ENCODE data around the gene SCUBE1. TPM values are rescaled to one million over a fixed set of nuclear protein-coding genes. Genes with fewer than 3 reads are reported as not detected.

The SCUBE1 gene
- total and polyA plus RNA-seq, 2 of the 8 experiments (the other 6 are each of a cell fraction or from before 2014, with no cell fraction given): 2.3 to 4.9 TPM

DNA sequence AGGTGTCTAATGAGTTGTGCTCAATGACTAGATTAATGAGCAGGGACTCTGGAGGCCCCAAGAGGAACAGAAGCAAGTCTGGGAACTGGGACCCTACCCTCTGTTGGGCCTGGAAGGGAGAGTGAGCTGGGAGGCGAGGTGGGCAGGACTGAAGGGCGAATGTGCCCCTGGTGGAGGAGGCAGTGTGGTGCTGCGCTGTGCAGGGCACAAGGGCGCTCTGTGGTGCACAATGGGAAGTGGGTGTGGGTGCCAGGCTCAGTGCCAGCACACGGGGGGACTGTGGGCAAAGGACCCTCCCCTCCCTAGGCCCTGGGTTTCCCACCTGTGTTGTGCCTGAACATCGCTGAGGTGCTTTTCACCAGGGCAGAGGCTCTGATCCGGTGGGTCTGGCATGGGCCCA is 98.8 kb downstream of the SCUBE1 start:
- Histone ChIP-seq H4K8ac (ENCODE audit: extremely low read depth, insufficient read depth, low read length) (peak overlapping the region; percentile 78; the same call in 1 of the 2 replicates), H3K4ac (replicated peaks; ENCODE audit: insufficient read length, low read depth, low read length) (no peak overlapping the region), H2BK20ac (ENCODE audit: low read length) (no peak overlapping the region), H2BK5ac (ENCODE audit: low read depth, low read length) (no peak overlapping the region), H2AK5ac (ENCODE audit: low read depth, low read length) (no peak overlapping the region), H3K9me3 (ENCODE audit: insufficient read depth in 2 of 2, low read depth in 1 of 2, low read length in 1 of 2) (no peaks in the 10 kb centered on the region), H3K79me2 (ENCODE audit: control insufficient read depth in 1 of 2, insufficient read depth in 2 of 2, low read length in 2 of 2) (no peaks in the 10 kb centered on the region), H3K27me3 (replicated peaks in 1 of 4; ENCODE audit: control insufficient read depth in 3 of 4, extremely low read depth in 1 of 4, insufficient read depth in 3 of 4, low read length in 3 of 4) (no peaks in the 10 kb centered on the region), H3K4me3 (ENCODE audit: extremely low read depth in 1 of 4, insufficient read depth in 2 of 4, low read depth in 3 of 4, low read length in 4 of 4) (no peak overlapping the region), H3K18ac (ENCODE audit: extremely low read depth, low read length) (no peak overlapping the region), H3K23ac (ENCODE audit: insufficient read length) (no peak overlapping the region), H3K79me1 (ENCODE audit: low read depth, low read length) (no peaks in the 10 kb centered on the region), H3K56ac (replicated peaks; ENCODE audit: insufficient read length, low read depth, low read length) (no peak overlapping the region), H3K27ac (ENCODE audit: low read depth, low read length) (no peak overlapping the region), H2BK12ac (ENCODE audit: low read depth, low read length) (no peak overlapping the region), H3K23me2 (ENCODE audit: low read depth, low read length) (0 out of 2 replicates have a peak, but pooled peaks cover 1% of the 10 kb centered on the region), H3K9ac (replicated peaks in 1 of 4; ENCODE audit: extremely low read depth in 1 of 4, low read depth in 3 of 4, low read length in 3 of 4) (no peak overlapping the region), H4K20me1 (replicated peaks in 1 of 2; ENCODE audit: control insufficient read depth in 1 of 2, insufficient read depth in 2 of 2, low read length in 2 of 2) (no peaks in the 10 kb centered on the region), H3K36me3 (ENCODE audit: control insufficient read depth in 2 of 4, insufficient read depth in 4 of 4, low read length in 3 of 4) (no peaks in the 10 kb centered on the region), H2BK120ac (replicated peaks; ENCODE audit: low read depth, low read length) (no peak overlapping the region), H2BK15ac (ENCODE audit: low read length) (no peak overlapping the region), H3K4me1 (replicated peaks in 1 of 4; ENCODE audit: control insufficient read depth in 3 of 4, insufficient read depth in 4 of 4, low read length in 3 of 4) (no peaks in the 10 kb centered on the region; a peak in 1 of 7 replicates), H3K14ac (ENCODE audit: insufficient read length) (no peak overlapping the region), H3K4me2 (ENCODE audit: insufficient read depth in 1 of 2, low read depth in 2 of 2, low read length in 2 of 2) (no peak overlapping the region), H4K5ac (ENCODE audit: insufficient read length, low read depth, low read length) (no peak overlapping the region), H2AFZ (ENCODE audit: low read length) (no peak overlapping the region), H4K91ac (replicated peaks; ENCODE audit: insufficient read length, low read length) (no peak overlapping the region)
- POLR2A ChIA-PET (ENCODE audit: partially characterized antibody): no interaction called here
- TF ChIP-seq RXRA (IDR thresholded peaks at IDR 0.05; ENCODE audit: insufficient read depth, low read depth, low read length): no peak
- TF ChIP-seq, protein P1, sequence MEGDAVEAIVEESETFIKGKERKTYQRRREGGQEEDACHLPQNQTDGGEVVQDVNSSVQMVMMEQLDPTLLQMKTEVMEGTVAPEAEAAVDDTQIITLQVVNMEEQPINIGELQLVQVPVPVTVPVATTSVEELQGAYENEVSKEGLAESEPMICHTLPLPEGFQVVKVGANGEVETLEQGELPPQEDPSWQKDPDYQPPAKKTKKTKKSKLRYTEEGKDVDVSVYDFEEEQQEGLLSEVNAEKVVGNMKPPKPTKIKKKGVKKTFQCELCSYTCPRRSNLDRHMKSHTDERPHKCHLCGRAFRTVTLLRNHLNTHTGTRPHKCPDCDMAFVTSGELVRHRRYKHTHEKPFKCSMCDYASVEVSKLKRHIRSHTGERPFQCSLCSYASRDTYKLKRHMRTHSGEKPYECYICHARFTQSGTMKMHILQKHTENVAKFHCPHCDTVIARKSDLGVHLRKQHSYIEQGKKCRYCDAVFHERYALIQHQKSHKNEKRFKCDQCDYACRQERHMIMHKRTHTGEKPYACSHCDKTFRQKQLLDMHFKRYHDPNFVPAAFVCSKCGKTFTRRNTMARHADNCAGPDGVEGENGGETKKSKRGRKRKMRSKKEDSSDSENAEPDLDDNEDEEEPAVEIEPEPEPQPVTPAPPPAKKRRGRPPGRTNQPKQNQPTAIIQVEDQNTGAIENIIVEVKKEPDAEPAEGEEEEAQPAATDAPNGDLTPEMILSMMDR (IDR thresholded peaks at IDR 0.05; ENCODE audit: control extremely low read depth in 1 of 3, insufficient read depth in 1 of 3, low read depth in 1 of 3, low read length in 3 of 3): peak in 2 of 3 experiments; percentile 30 to 53; a peak in 2 of 4 replicates
- FAIRE-seq: no peak
- CTCF ChIA-PET (ENCODE audit: partially characterized antibody): interaction anchor here (1.2 to 26.8 kb wide), 7 partner anchors 11 to 184 kb away, joined by 3 to 388 read pairs (median 7); no protein-coding TSS in a partner anchor
- DNase-seq (ENCODE audit: low read depth in 1 of 2, low spot score in 2 of 2): no peak
- 83% methylated on average over 7 of the region's 7 CpGs; no CpG with 5 or more reads in 1 of the 2 experiments for WGBS, 2 experiments (ENCODE audit: extremely low coverage in 1 of 2, insufficient coverage in 1 of 2, insufficient read length in 1 of 2, insufficient replicate concordance in 2 of 2, low coverage in 1 of 2, low lambda C conversion rate in 2 of 2, missing lambda C conversion rate in 1 of 2)
